H54 (cell line): Measurements from ENCODE around the gene GPI.

ENCODE experiments used
- DNase-seq: peaks from one replicate; pipeline ENCODE4 v3.0.0; 2011; ENCODE audit warnings: low spot score, mixed read lengths; ENCODE audit not compliant: insufficient read length
- FAIRE-seq: peaks from 3 replicates; lab custom pipeline; 2011; peaks lifted over from hg19 to GRCh38; lab: Jason Lieb, UNC
- POLR2A ChIP-seq: IDR thresholded peaks from 2 replicates; pipeline ENCODE4 v1.6.1; 2011; ENCODE audit warnings: low read depth, mild to moderate bottlenecking, low read length

The GPI gene

GRCh38 chr19:34351382-34351826 lies 13.6 kb upstream of the GPI start:
- TF ChIP-seq POLR2A = no peak
- DNase-seq (no peak), FAIRE-seq (no peak)

- DNase-seq (no peak), FAIRE-seq (no peak)
These were observed 11.4 kb upstream of the GPI start for GRCh38 chr19:34353546-34353945.

GRCh38 chr19:34355201-34355600 lies 9.8 kb upstream of the GPI start:
- DNase-seq (no peak), FAIRE-seq (no peak)
- TF ChIP-seq POLR2A = no peak

More at GRCh38 chr19:34353546-34353945, 11.4 kb upstream of the GPI start:
- no peak for TF ChIP-seq POLR2A

GRCh38 chr19:34356875-34357274 lies 8.1 kb upstream of the GPI start:
- no peak for TF ChIP-seq POLR2A
- FAIRE-seq (no peak), DNase-seq (no peak)

- no peak for TF ChIP-seq POLR2A
- DNase-seq (no peak), FAIRE-seq (no peak)
These were observed 7.6 kb upstream of the GPI start for GRCh38 chr19:34357431-34357830.

GRCh38 chr19:34359140-34359953 lies 5.6 kb upstream of the GPI start:
- peak; percentile 79 for TF ChIP-seq POLR2A
- FAIRE-seq (peak; percentile 36), DNase-seq (peak; percentile 100)

- TF ChIP-seq POLR2A = no peak
- DNase-seq (no peak), FAIRE-seq (no peak)
These were observed 5.1 kb upstream of the GPI start for GRCh38 chr19:34359954-34360315.

GRCh38 chr19:34360354-34360909 lies 4.6 kb upstream of the GPI start:
- FAIRE-seq (no peak), DNase-seq (no peak)
- no peak for TF ChIP-seq POLR2A

- FAIRE-seq (no peak), DNase-seq (no peak)
- TF ChIP-seq POLR2A = no peak
These were observed 2.3 kb upstream of the GPI start for GRCh38 chr19:34362679-34363069.

- no peak for TF ChIP-seq POLR2A
- DNase-seq (no peak), FAIRE-seq (no peak)
These were observed 1.9 kb upstream of the GPI start for GRCh38 chr19:34363094-34363493.

- TF ChIP-seq POLR2A = no peak
- DNase-seq (no peak), FAIRE-seq (no peak)
These were observed 1.1 kb upstream of the GPI start for GRCh38 chr19:34363930-34364329.

GRCh38 chr19:34364462-34364829 lies 550 bp upstream of the GPI start:
- no peak for DNase-seq
- TF ChIP-seq POLR2A = no peak
- no peak for FAIRE-seq

- peak; percentile 75 for DNase-seq
- TF ChIP-seq POLR2A = no peak
- no peak for FAIRE-seq
These were observed 736 bp downstream of the GPI start for GRCh38 chr19:34365463-34366401.
